Breast epithelium (tissue), 4 donors: ENCODE results near the gene TMEM161A. TPM values are rescaled to one million over a fixed set of nuclear protein-coding genes. Genes with fewer than 3 reads are reported as not detected.

Source experiments
- DNase-seq, 2 donors: peaks; one replicate each; pipeline ENCODE4 v3.0.0-alpha.2; 2019; ENCODE audit warnings: low spot score in 2 of 2
- H3K27ac ChIP-seq, 2 donors: fragments of 200-600 bp; sonication (generic) in 1 of 2; one replicate each; pipeline ENCODE4 v1.5.1; 2016 to 2019; ENCODE audit warnings: mild to moderate bottlenecking in 1 of 2
- H3K27me3 ChIP-seq, 2 donors: fragments of 200-600 bp; sonication (generic) in 1 of 2; one replicate each; pipeline versions ENCODE4 v1.5.1 to v1.6.0; 2017 to 2019; ENCODE audit warnings: control low read depth in 1 of 2, mild to moderate bottlenecking in 1 of 2
- H3K36me3 ChIP-seq: fragments of 200-600 bp; one replicate; pipeline ENCODE4 v1.5.1; 2019
- H3K4me1 ChIP-seq, 2 donors: fragments of 200-600 bp; sonication (generic); one replicate each; pipeline ENCODE4 v1.5.1; 2016 to 2019; ENCODE audit warnings: control low read depth in 1 of 2
- H3K4me3 ChIP-seq, 3 donors: fragments of 200-600 bp; sonication (generic); 1 replicate in 2 of 3; 2 replicates in 1 of 3; pipeline ENCODE4 v1.5.1; 2016 to 2019; ENCODE audit warnings: mild to moderate bottlenecking in 3 of 3, moderate library complexity in 2 of 3
- H3K9me3 ChIP-seq, 2 donors: fragments of 200-600 bp; sonication (generic) in 1 of 2; one replicate each; pipeline ENCODE4 v1.5.1; 2016 to 2019; ENCODE audit warnings: control low read depth in 1 of 2
- POLR2A ChIP-seq: fragments of 450-650 bp; IDR thresholded peaks from one replicate; pipeline ENCODE4 v1.6.1; 2016; ENCODE audit warnings: antibody characterized with exemption, mild to moderate bottlenecking, moderate library complexity
- POLR2AphosphoS5 ChIP-seq, 3 donors: sonication (generic); formaldehyde crosslinking; IDR thresholded peaks; one replicate each; pipeline ENCODE4 v1.6.1; 2017; ENCODE audit warnings: antibody characterized with exemption in 3 of 3
- intact Hi-C: fragments of 100-400 bp; cut with DNase I; formaldehyde crosslinking; loops from one replicate; pipeline ENCODE4 v1.15.1; 2023; ENCODE audit warnings: low total_unique reads
- total RNA-seq, 3 donors: library from RNA; depleted of rRNA; stranded (reverse); fragments of >200 nt; gene quantifications; one replicate each; pipeline ENCODE4 v1.1.0, GENCODE V29; 2016
- TF ChIP-seq, protein P1 (sequence below), 3 donors: fragments of 450-650 bp; IDR thresholded peaks; one replicate each; pipeline ENCODE4 v1.5.1; 2016 to 2017; ENCODE audit warnings: antibody characterized with exemption in 3 of 3, mild to moderate bottlenecking in 3 of 3, moderate library complexity in 3 of 3

The TMEM161A gene
- total RNA-seq, 3 donors from 2014 or later, result 13.8 to 20.3 (median 18.0) TPM

- TF ChIP-seq, protein P1, sequence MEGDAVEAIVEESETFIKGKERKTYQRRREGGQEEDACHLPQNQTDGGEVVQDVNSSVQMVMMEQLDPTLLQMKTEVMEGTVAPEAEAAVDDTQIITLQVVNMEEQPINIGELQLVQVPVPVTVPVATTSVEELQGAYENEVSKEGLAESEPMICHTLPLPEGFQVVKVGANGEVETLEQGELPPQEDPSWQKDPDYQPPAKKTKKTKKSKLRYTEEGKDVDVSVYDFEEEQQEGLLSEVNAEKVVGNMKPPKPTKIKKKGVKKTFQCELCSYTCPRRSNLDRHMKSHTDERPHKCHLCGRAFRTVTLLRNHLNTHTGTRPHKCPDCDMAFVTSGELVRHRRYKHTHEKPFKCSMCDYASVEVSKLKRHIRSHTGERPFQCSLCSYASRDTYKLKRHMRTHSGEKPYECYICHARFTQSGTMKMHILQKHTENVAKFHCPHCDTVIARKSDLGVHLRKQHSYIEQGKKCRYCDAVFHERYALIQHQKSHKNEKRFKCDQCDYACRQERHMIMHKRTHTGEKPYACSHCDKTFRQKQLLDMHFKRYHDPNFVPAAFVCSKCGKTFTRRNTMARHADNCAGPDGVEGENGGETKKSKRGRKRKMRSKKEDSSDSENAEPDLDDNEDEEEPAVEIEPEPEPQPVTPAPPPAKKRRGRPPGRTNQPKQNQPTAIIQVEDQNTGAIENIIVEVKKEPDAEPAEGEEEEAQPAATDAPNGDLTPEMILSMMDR (IDR thresholded peaks at IDR 0.05), result peak; percentile 89 to 99 (median 94)
- TF ChIP-seq POLR2A, result no peak
- TF ChIP-seq POLR2AphosphoS5 (IDR thresholded peaks at IDR 0.05), result peak in 1 of 3 donors; percentile 16
- Histone ChIP-seq H3K36me3 (no peaks in the 10 kb centered on the region), H3K27ac (peak overlapping the region; percentile 3 to 41), H3K4me1 (no peaks in the 10 kb centered on the region), H3K9me3 (no peaks in the 10 kb centered on the region), H3K4me3 (peak overlapping the region in 2 of 3 donors; percentile 39 to 53), H3K27me3 (no peaks in the 10 kb centered on the region)
- intact Hi-C loops, result no loop called here
- DNase-seq, result peak; percentile 75 to 83
Measured at GRCh38 chr19:19145684-19146608, 7.7 kb upstream of the TMEM161A start.

GRCh38 chr19:19145281-19145680 is 7.0 kb upstream of the TMEM161A start:
- no peak for DNase-seq
- TF ChIP-seq POLR2AphosphoS5 (IDR thresholded peaks at IDR 0.05) (no peak), POLR2A (no peak)
- TF ChIP-seq, protein P1 (IDR thresholded peaks at IDR 0.05), result no peak
- H3K27me3 ChIP-seq, result no peaks in the 10 kb centered on the region
- intact Hi-C loops, result no loop called here
- H3K9me3 ChIP-seq, result no peaks in the 10 kb centered on the region
- H3K36me3 ChIP-seq, result no peaks in the 10 kb centered on the region
- H3K4me3 ChIP-seq, result peak overlapping the region in 2 of 3 donors; percentile 39 to 53
- no peaks in the 10 kb centered on the region for H3K4me1 ChIP-seq
- peak overlapping the region in 1 of 2 donors; percentile 3 for H3K27ac ChIP-seq

DNA sequence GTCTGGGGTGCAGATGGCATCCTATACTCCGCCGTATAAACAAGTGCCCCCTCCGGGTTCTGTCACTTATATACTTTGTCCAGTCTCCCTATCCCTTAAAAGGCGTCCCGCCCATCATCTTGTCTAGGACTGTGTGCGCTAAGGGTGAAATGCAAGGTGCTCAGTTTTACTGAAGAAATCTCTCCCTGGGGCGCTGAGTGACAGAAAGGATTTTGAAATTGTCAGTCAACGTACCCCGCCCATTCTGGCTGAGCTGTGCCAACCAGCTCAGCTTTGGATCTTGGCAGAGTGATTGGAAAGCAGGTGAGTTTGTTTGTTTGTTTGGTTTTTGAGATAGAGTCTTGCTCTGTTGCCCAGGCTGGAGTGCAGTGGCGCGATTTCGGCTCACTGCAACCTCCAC is 4.1 kb upstream of the TMEM161A start:
- no peaks in the 10 kb centered on the region for H3K4me1 ChIP-seq
- intact Hi-C loops, result no loop called here
- no peaks in the 10 kb centered on the region for H3K9me3 ChIP-seq
- no peak for DNase-seq
- no peaks in the 10 kb centered on the region for H3K27me3 ChIP-seq
- H3K4me3 ChIP-seq, result no peak overlapping the region
- no peak overlapping the region for H3K27ac ChIP-seq
- H3K36me3 ChIP-seq, result no peaks in the 10 kb centered on the region
- TF ChIP-seq, protein P1 (IDR thresholded peaks at IDR 0.05), result no peak
- no peak for TF ChIP-seq POLR2A
- no peak for TF ChIP-seq POLR2AphosphoS5 (IDR thresholded peaks at IDR 0.05)

DNA sequence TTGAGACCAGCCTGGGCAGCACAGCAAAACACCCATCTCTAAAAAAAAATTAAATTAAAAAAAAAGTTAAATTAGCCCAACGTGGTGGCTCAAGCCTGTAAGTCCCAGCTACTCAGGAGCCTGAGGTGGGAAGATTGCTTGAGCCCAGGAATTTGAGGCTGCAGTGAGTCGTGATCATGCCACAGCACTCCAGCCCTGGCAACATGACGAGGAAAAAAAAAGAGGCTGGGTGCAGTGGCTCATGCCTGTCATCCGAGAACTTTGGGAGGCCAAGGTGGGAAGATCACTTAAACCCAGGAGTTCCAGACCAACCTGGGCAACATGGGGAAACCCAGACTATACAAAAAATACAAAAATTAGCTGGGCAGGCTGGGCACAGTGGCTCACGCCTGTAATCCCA is 2.2 kb upstream of the TMEM161A start:
- intact Hi-C loops, result no loop called here
- no peaks in the 10 kb centered on the region for H3K27me3 ChIP-seq
- H3K9me3 ChIP-seq, result no peaks in the 10 kb centered on the region
- TF ChIP-seq POLR2A, result no peak
- no peak for TF ChIP-seq POLR2AphosphoS5 (IDR thresholded peaks at IDR 0.05)
- TF ChIP-seq, protein P1 (IDR thresholded peaks at IDR 0.05), result no peak
- H3K27ac ChIP-seq, result no peak overlapping the region
- H3K36me3 ChIP-seq, result no peaks in the 10 kb centered on the region
- no peak for DNase-seq
- no peaks in the 10 kb centered on the region for H3K4me1 ChIP-seq
- H3K4me3 ChIP-seq, result no peak overlapping the region

GRCh38 chr19:19139876-19140229 is 1.6 kb upstream of the TMEM161A start:
- intact Hi-C loops, result no loop called here
- Histone ChIP-seq H3K4me1 (no peaks in the 10 kb centered on the region), H3K36me3 (no peaks in the 10 kb centered on the region), H3K4me3 (no peak overlapping the region), H3K27ac (no peak overlapping the region), H3K27me3 (no peaks in the 10 kb centered on the region), H3K9me3 (no peaks in the 10 kb centered on the region)
- DNase-seq, result no peak
- TF ChIP-seq POLR2A, result no peak
- TF ChIP-seq POLR2AphosphoS5 (IDR thresholded peaks at IDR 0.05), result no peak
- TF ChIP-seq, protein P1 (IDR thresholded peaks at IDR 0.05), result no peak
